NB4 (cell line): ENCODE data around the gene SYT2.
"Not testable (repeated sequence)": the region's sequence is repeated elsewhere in the genome, so short reads cannot be mapped to it uniquely, and the experiment has no call there.

Experiments
- CTCF ChIP-seq: IDR thresholded peaks from one replicate; pipeline ENCODE4 v1.5.1; 2012; ENCODE audit warnings: low read depth, low read length
- MYC ChIP-seq: IDR thresholded peaks from 2 replicates; pipeline ENCODE4 v1.6.1; 2011; ENCODE audit warnings: low read depth, low read length

GRCh38 chr1:202615208-202615500 lies 95.1 kb downstream of the SYT2 start:
- TF ChIP-seq CTCF, MYC: not testable (repeated sequence)
